H9 (cell line): ENCODE results near the gene DOHH. TPM values are rescaled to one million over a fixed set of nuclear protein-coding genes. Genes with fewer than 3 reads are reported as not detected.

Experiments
- DNase-seq: peaks from one replicate; pipeline ENCODE4 v3.0.0-alpha.2; 2017
- H2AFZ ChIP-seq: one replicate; pipeline ENCODE4 v1.6.1; 2013; ENCODE audit warnings: mild to moderate bottlenecking, low read length, control low read depth, moderate library complexity
- H2AK5ac ChIP-seq: 2 replicates; pipeline ENCODE4 v1.6.1; 2013; ENCODE audit warnings: low read length, control low read depth, mixed read lengths; ENCODE audit not compliant: insufficient read length
- H2BK120ac ChIP-seq: one replicate; pipeline ENCODE4 v1.6.1; 2013; ENCODE audit warnings: low read depth, mild to moderate bottlenecking, low read length, control low read depth, inconsistent platforms; ENCODE audit not compliant: poor library complexity, severe bottlenecking
- H2BK12ac ChIP-seq: 2 replicates; pipeline ENCODE4 v1.6.1; 2013; ENCODE audit warnings: low read length, control low read depth, mixed read lengths, low read depth; ENCODE audit not compliant: insufficient read length
- H2BK15ac ChIP-seq: 2 replicates; pipeline ENCODE4 v1.6.1; 2013; ENCODE audit warnings: low read depth, low read length, control low read depth
- H2BK20ac ChIP-seq: one replicate; pipeline ENCODE4 v1.6.1; 2013; ENCODE audit warnings: low read depth, mild to moderate bottlenecking, low read length, control low read depth, inconsistent platforms; ENCODE audit not compliant: poor library complexity, severe bottlenecking
- H2BK5ac ChIP-seq: 2 replicates; pipeline ENCODE4 v1.6.1; 2013; ENCODE audit warnings: low read length, control low read depth, mixed read lengths; ENCODE audit not compliant: insufficient read length
- H3K14ac ChIP-seq: 2 replicates; pipeline ENCODE4 v1.6.1; 2013; ENCODE audit warnings: low read length, control low read depth; ENCODE audit not compliant: insufficient read depth
- H3K18ac ChIP-seq: 2 replicates; pipeline ENCODE4 v1.6.1; 2013; ENCODE audit warnings: low read depth, mild to moderate bottlenecking, mixed read lengths, low read length, control low read depth; ENCODE audit not compliant: insufficient read length
- H3K23ac ChIP-seq: 2 replicates; pipeline ENCODE4 v1.6.1; 2013; ENCODE audit warnings: low read length, control low read depth, mixed read lengths, low read depth; ENCODE audit not compliant: insufficient read length
- H3K23me2 ChIP-seq: 2 replicates; pipeline ENCODE4 v1.6.1; 2013; ENCODE audit warnings: low read depth, mild to moderate bottlenecking, mixed read lengths, low read length, control low read depth; ENCODE audit not compliant: insufficient read length, poor library complexity, severe bottlenecking
- H3K27ac ChIP-seq: 2 replicates; pipeline ENCODE4 v1.5.1; 2013; ENCODE audit warnings: low read length, control low read depth, mixed read lengths, low read depth; ENCODE audit not compliant: insufficient read length
- H3K27me3 ChIP-seq: 2 replicates; pipeline ENCODE4 v1.6.1; 2013; ENCODE audit warnings: low read length, control low read depth, inconsistent platforms; ENCODE audit not compliant: insufficient read depth
- H3K4ac ChIP-seq: 2 replicates; pipeline ENCODE4 v1.6.1; 2013; ENCODE audit warnings: low read depth, mild to moderate bottlenecking, control low read depth, inconsistent platforms, low read length, moderate library complexity
- H3K4me1 ChIP-seq: 2 replicates; pipeline ENCODE4 v1.6.1; 2013; ENCODE audit warnings: low read length, control low read depth, inconsistent platforms; ENCODE audit not compliant: insufficient read depth
- H3K4me2 ChIP-seq: 2 replicates; pipeline ENCODE4 v1.6.1; 2013; ENCODE audit warnings: low read length, control low read depth, mixed read lengths; ENCODE audit not compliant: insufficient read length, insufficient read depth
- H3K56ac ChIP-seq: 2 replicates; pipeline ENCODE4 v1.6.1; 2013; ENCODE audit warnings: low read depth, mild to moderate bottlenecking, mixed read lengths, low read length, control low read depth; ENCODE audit not compliant: insufficient read length
- H3K79me1 ChIP-seq: 2 replicates; pipeline ENCODE4 v1.6.1; 2013; ENCODE audit warnings: low read depth, mild to moderate bottlenecking, moderate library complexity, low read length, control low read depth, inconsistent platforms; ENCODE audit not compliant: insufficient read depth, poor library complexity, severe bottlenecking
- H3K79me2 ChIP-seq: 2 replicates; pipeline ENCODE4 v1.6.1; 2013; ENCODE audit warnings: low read length, control low read depth, inconsistent platforms; ENCODE audit not compliant: insufficient read depth
- H3K9ac ChIP-seq: 2 replicates; pipeline ENCODE4 v1.6.1; 2013; ENCODE audit warnings: low read length, control low read depth, mixed read lengths; ENCODE audit not compliant: insufficient read length; ENCODE audit errors: extremely low read depth
- H3K9me3 ChIP-seq: one replicate; pipeline ENCODE4 v1.6.1; 2013; ENCODE audit warnings: low read depth, low read length, inconsistent platforms; ENCODE audit not compliant: control insufficient read depth
- H3T11ph ChIP-seq: one replicate; pipeline ENCODE4 v1.6.1; 2013; ENCODE audit warnings: mild to moderate bottlenecking, low read length, control low read depth, inconsistent platforms
- H4K20me1 ChIP-seq: one replicate; pipeline ENCODE4 v1.6.1; 2013; ENCODE audit not compliant: control insufficient read depth, insufficient read length, insufficient read depth
- H4K5ac ChIP-seq: 2 replicates; pipeline ENCODE4 v1.6.1; 2013; ENCODE audit warnings: low read depth, mild to moderate bottlenecking, mixed read lengths, low read length, control low read depth; ENCODE audit not compliant: insufficient read length
- H4K8ac ChIP-seq: replicated peaks from 2 replicates; pipeline ENCODE4 v1.6.1; 2013; ENCODE audit warnings: low read length, control low read depth, mixed read lengths, low read depth; ENCODE audit not compliant: insufficient read length
- H4K91ac ChIP-seq: 2 replicates; pipeline ENCODE4 v1.6.1; 2013; ENCODE audit warnings: low read depth, mild to moderate bottlenecking, moderate library complexity, mixed read lengths, low read length, control low read depth; ENCODE audit not compliant: insufficient read length
- H3K27ac Mint-ChIP-seq, 3 experiments: 2 replicates in 2 of 3; 3 replicates in 1 of 3; pipeline ENCODE4 v1.8.0; 2020 to 2021; ENCODE audit warnings: mixed read lengths in 3 of 3, mild to moderate bottlenecking in 1 of 3, moderate library complexity in 1 of 3
- H3K27me3 Mint-ChIP-seq: 2 replicates; pipeline ENCODE4 v1.8.0; 2021; ENCODE audit warnings: low read depth, mild to moderate bottlenecking, moderate library complexity, mixed read lengths
- H3K36me3 Mint-ChIP-seq, 3 experiments: 2 replicates in 2 of 3; 3 replicates in 1 of 3; pipeline ENCODE4 v1.8.0; 2020 to 2021; ENCODE audit warnings: low read depth in 3 of 3, mixed read lengths in 3 of 3; ENCODE audit not compliant: insufficient read depth in 1 of 3
- H3K4me1 Mint-ChIP-seq, 2 experiments: 2 replicates each; pipeline ENCODE4 v1.8.0; 2020; ENCODE audit warnings: mixed read lengths in 2 of 2
- H3K4me3 Mint-ChIP-seq, 2 experiments: 2 replicates in 1 of 2; 3 replicates in 1 of 2; pipeline ENCODE4 v1.8.0; 2020 to 2021; ENCODE audit warnings: mild to moderate bottlenecking in 2 of 2, mixed read lengths in 2 of 2, moderate library complexity in 1 of 2
- H3K9me3 Mint-ChIP-seq, 2 experiments: 2 replicates in 1 of 2; 3 replicates in 1 of 2; pipeline ENCODE4 v1.8.0; 2020; ENCODE audit warnings: mild to moderate bottlenecking in 2 of 2, mixed read lengths in 2 of 2, moderate library complexity in 1 of 2
- WGBS: extraction: QIAGEN DNeasy Blood & Tissue Kit; methylation state at CpG from one replicate; pipeline ENCODE4 v1.1.7; 2013; ENCODE audit warnings: missing lambda C conversion rate, low lambda C conversion rate, mixed read lengths; ENCODE audit not compliant: insufficient read length; ENCODE audit errors: extremely low coverage; 5-methylcytosine and 5-hydroxymethylcytosine counted together
- total RNA-seq: library from RNA; stranded (reverse); gene quantifications from 2 replicates; pipeline ENCODE4 v1.2.1, GENCODE V29; 2021
- TF ChIP-seq, protein P1 (sequence below): fragments of 200-600 bp; sonication (generic); conservative IDR thresholded peaks from 3 replicates; pipeline ENCODE4 v1.8.0; 2021; ENCODE audit warnings: antibody characterized with exemption, mild to moderate bottlenecking

Gene DOHH
- total RNA-seq, 1 experiment from 2014 or later, result 16.5 TPM

DNA sequence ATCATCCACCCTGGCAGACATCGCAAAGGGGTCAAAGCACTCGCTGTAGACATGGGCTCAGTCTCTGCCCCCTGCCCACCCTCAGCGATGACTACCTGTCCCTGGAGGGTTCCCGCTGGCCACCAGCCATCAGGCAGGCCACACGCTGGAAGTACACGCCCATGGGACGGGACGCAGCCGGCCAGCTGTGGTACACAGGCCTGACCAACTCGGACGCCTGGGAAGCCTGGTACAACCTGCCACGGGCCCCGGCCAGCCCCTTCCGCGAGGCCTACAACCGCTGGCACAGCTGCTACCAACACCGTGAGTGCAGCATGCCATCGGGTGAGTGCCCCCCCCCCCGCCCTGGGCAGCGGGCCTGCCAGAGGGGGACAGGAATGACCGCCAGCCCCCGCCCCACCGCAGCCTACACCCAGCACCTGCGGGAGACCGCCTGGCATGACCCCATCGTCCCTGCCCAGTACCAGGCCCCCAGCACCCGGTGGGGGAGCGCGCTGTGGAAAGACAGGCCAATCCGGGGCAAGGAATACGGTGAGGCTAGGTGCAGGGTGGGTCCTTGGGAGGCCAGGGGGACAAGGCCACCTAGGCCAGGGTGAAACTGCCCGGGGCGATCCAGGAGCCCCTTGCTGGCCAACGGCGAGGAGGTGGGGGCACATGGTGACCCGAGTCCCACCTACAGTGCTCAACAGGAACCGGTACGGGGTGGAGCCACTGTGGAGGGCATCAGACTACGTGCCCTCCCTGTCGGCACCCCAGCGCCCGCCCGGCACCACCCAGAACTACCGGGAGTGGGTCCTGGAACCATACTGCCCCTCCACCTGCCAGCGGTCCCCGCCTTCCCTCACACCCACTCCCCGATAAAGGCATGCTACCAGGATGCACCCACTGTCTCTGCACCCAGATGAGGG, 42.9 kb upstream of the DOHH start:
- no peaks in the 10 kb centered on the region for H3K9me3 Mint-ChIP-seq
- H2BK15ac ChIP-seq, result no peak overlapping the region
- no peak overlapping the region for H2BK5ac ChIP-seq
- H3K9ac ChIP-seq, result no peak overlapping the region
- peaks cover 7 to 14% of the 10 kb centered on the region in 2 experiments; a peak in 3 of 4 replicates for H3K4me1 Mint-ChIP-seq
- H4K8ac ChIP-seq, result no peak overlapping the region
- H3K4me3 Mint-ChIP-seq, result no peak overlapping the region
- no peak overlapping the region for H4K5ac ChIP-seq
- H2BK120ac ChIP-seq, result no peak overlapping the region
- no peak overlapping the region for H2BK20ac ChIP-seq
- H4K20me1 ChIP-seq, result no peaks in the 10 kb centered on the region
- no peaks in the 10 kb centered on the region for H3K27me3 Mint-ChIP-seq
- no peak overlapping the region for H3K56ac ChIP-seq
- TF ChIP-seq, protein P1, sequence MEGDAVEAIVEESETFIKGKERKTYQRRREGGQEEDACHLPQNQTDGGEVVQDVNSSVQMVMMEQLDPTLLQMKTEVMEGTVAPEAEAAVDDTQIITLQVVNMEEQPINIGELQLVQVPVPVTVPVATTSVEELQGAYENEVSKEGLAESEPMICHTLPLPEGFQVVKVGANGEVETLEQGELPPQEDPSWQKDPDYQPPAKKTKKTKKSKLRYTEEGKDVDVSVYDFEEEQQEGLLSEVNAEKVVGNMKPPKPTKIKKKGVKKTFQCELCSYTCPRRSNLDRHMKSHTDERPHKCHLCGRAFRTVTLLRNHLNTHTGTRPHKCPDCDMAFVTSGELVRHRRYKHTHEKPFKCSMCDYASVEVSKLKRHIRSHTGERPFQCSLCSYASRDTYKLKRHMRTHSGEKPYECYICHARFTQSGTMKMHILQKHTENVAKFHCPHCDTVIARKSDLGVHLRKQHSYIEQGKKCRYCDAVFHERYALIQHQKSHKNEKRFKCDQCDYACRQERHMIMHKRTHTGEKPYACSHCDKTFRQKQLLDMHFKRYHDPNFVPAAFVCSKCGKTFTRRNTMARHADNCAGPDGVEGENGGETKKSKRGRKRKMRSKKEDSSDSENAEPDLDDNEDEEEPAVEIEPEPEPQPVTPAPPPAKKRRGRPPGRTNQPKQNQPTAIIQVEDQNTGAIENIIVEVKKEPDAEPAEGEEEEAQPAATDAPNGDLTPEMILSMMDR, result no peak
- WGBS, result no CpG with 5 or more reads among the region's 47 CpGs
- H3K27me3 ChIP-seq, result no peaks in the 10 kb centered on the region
- no peak for DNase-seq
- H3K23ac ChIP-seq, result no peak overlapping the region
- no peaks in the 10 kb centered on the region for H3K9me3 ChIP-seq
- no peaks in the 10 kb centered on the region for H3K4me1 ChIP-seq
- H4K91ac ChIP-seq, result no peak overlapping the region
- H3T11ph ChIP-seq, result no peak overlapping the region
- H2AK5ac ChIP-seq, result no peak overlapping the region
- H3K23me2 ChIP-seq, result no peaks in the 10 kb centered on the region
- no peak overlapping the region for H2BK12ac ChIP-seq
- no peaks in the 10 kb centered on the region for H3K79me1 ChIP-seq
- H3K4ac ChIP-seq, result no peak overlapping the region
- H3K36me3 Mint-ChIP-seq, result peaks cover 2 to 20% (median 17%) of the 10 kb centered on the region in 3 experiments; a peak in 6 of 7 replicates
- H2AFZ ChIP-seq, result no peak overlapping the region
- H3K4me2 ChIP-seq, result no peak overlapping the region
- no peak overlapping the region for H3K27ac ChIP-seq
- no peaks in the 10 kb centered on the region for H3K79me2 ChIP-seq
- H3K27ac Mint-ChIP-seq, result no peak overlapping the region
- H3K18ac ChIP-seq, result no peak overlapping the region
- H3K14ac ChIP-seq, result no peak overlapping the region
